ENCODE data around the gene PIK3IP1.

GRCh38 chr22:31233001-31233400 is 59.3 kb downstream of the PIK3IP1 start:
- TF ChIP-seq EZH2 (IDR thresholded peaks at IDR 0.05; ENCODE audit: insufficient read depth, poor library complexity, severe bottlenecking) (no peak), EZH2phosphoT487 (IDR thresholded peaks at IDR 0.05; ENCODE audit: insufficient read depth, low read depth) (no peak)

Measured in GM23248 (cell line).